HFF-Myc (cell line): ENCODE results near the gene STRA8.

Experiments used
- DNase-seq: peaks from one replicate; pipeline ENCODE4 v3.0.0-alpha.2; 2011; ENCODE audit warnings: low read depth; ENCODE audit errors: extremely low read depth
- H3K4me3 ChIP-seq: replicated peaks from 2 replicates; pipeline ENCODE4 v1.5.1; 2011; ENCODE audit warnings: low read depth, mild to moderate bottlenecking, control low read depth, low read length
- CTCF ChIP-seq: IDR thresholded peaks from 2 replicates; pipeline ENCODE4 v1.5.1; 2012; ENCODE audit warnings: mild to moderate bottlenecking, low read depth, low read length, control low read depth; ENCODE audit errors: missing control alignments

Gene STRA8

GRCh38 chr7:135215180-135215579 lies 18.5 kb upstream of the STRA8 start:
- no peak overlapping the region for H3K4me3 ChIP-seq
- no peak for TF ChIP-seq CTCF
- DNase-seq = no peak

GRCh38 chr7:135215698-135216097 lies 17.9 kb upstream of the STRA8 start:
- no peak for DNase-seq
- TF ChIP-seq CTCF = no peak
- no peak overlapping the region for H3K4me3 ChIP-seq

DNA sequence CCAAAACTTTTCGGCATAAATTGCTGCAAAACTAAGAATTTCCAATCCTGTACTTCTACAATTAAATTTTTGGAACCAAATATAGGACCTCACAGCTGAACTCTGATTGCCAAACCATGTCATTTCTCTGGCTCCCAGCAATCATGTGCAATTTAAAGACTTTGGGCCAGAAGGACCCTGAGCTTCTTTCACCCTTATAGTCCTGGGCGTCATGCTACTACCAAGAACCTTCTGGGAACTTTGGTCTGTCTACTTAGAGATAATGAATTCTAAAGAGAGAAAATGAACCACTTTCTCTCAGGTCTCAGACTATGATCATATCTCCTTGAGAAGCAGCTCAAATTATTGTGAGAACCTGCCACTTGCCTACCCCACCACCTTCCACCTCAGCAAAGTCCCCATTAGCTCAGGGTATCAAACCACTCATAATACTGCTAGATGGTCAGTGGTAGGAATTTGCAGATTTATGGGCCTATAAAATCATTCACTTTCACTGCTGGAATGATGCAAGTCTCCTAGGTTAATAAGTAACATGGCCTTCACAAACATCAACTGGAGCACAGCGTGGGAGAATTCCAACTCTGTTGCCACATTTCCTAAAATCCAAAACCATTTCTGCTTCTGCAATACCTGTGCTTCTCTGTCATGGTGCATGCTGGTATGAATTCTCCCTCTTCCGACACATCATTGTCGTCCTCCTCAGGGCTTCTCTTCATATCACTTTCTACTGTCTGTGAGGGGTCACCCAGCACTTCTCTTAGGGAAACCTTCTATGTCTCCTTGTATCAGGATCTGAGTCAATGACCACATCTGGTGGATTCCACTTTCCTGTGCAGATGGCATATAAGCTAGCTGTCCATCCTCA lies 15.8 kb upstream of the STRA8 start:
- DNase-seq = no peak
- no peak overlapping the region for H3K4me3 ChIP-seq
- no peak for TF ChIP-seq CTCF

- H3K4me3 ChIP-seq = no peak overlapping the region
- DNase-seq = no peak
- no peak for TF ChIP-seq CTCF
Observed at GRCh38 chr7:135224027-135224426, 9.6 kb upstream of the STRA8 start.

DNA sequence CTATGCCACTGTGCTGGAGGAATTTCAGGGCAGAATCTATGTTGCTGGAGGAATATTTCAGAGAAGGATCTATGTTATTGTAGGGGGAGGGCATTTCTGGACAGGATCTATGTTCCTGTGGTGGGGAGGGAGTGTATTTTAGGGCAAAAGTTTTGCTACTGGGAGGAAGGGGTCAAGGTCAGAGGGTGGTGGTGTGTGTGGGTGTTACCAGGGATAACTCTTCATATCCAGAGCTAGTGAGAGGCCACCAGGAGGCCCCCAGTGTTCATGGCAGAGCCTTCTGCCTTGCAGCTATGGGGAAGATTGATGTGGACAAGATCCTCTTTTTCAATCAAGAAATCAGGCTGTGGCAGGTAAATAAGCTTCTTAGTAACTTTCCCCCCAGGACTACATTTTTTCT lies 2.0 kb upstream of the STRA8 start:
- no peak for TF ChIP-seq CTCF
- DNase-seq = no peak
- H3K4me3 ChIP-seq = no peak overlapping the region

DNA sequence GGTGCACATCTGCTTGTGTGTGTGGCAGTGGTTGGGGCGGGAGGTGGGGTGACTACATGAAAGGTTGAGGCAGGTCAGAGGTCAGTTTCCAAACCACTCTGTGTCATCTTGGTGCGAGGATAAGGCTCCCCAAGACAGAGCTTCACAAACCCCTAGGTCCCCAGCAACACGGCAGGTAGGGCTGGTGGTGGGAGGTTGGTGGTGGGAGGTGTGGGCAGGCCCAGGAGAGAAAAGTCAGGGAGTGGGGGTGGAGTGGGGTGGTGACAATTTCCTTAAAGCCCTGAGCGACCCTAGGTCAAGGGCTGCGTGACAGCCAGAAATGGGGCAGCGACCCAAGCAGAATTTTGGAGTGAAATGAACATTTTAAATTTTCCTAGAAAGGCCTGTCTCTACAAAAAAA lies 1.6 kb upstream of the STRA8 start:
- no peak for TF ChIP-seq CTCF
- H3K4me3 ChIP-seq = no peak overlapping the region
- no peak for DNase-seq
